ENCODE measurements around the gene HLA-DOB.

HLA-DOB gene

DNA sequence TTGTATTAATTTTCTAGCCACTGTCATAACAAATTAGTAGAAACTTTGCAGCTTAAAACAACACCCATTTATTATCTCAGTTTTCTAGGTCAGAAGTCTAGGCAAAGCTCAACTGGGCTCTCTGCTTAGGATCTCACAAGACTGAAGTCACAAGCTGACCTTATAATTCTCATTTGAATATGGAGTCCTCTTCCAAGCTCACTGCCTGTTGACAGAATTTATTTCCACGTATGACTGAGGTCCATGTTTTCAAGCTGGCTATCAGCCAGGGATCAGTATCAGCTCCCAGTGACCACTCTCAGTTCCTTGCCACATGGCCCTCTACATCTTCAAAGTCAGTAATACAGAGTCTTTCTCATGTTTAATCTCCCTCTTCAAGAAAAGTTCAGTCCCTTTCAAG, 41.7 kb downstream of the HLA-DOB start:
- H3K27ac ChIP-seq = no peak overlapping the region
- TF ChIP-seq, protein P1, sequence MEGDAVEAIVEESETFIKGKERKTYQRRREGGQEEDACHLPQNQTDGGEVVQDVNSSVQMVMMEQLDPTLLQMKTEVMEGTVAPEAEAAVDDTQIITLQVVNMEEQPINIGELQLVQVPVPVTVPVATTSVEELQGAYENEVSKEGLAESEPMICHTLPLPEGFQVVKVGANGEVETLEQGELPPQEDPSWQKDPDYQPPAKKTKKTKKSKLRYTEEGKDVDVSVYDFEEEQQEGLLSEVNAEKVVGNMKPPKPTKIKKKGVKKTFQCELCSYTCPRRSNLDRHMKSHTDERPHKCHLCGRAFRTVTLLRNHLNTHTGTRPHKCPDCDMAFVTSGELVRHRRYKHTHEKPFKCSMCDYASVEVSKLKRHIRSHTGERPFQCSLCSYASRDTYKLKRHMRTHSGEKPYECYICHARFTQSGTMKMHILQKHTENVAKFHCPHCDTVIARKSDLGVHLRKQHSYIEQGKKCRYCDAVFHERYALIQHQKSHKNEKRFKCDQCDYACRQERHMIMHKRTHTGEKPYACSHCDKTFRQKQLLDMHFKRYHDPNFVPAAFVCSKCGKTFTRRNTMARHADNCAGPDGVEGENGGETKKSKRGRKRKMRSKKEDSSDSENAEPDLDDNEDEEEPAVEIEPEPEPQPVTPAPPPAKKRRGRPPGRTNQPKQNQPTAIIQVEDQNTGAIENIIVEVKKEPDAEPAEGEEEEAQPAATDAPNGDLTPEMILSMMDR (IDR thresholded peaks at IDR 0.05) = no peak
- no peak for TF ChIP-seq ZFX (IDR thresholded peaks at IDR 0.05; ENCODE audit: borderline replicate concordance)

DNA sequence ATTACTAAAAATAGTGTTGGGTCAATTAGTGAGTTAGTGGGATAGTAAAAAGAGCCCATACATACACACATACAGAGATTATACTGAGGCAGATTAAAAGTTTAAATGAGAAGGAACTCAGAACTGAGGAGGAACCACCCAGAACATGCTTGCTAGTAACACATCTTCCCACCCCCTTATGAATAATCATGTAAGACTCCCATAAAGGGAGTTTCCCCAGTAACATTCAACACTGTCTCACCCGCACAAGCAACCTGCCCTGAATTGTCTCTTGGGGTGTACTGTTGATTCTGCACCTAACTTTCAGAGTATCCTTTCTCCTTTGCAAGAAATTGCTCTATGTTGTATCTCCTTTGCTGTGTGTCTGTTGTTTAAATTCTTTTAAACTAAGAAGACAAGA, 42.4 kb downstream of the HLA-DOB start:
- TF ChIP-seq, protein P1 (IDR thresholded peaks at IDR 0.05) = no peak
- TF ChIP-seq ZFX (IDR thresholded peaks at IDR 0.05; ENCODE audit: borderline replicate concordance) = no peak
- no peak overlapping the region for H3K27ac ChIP-seq

DNA sequence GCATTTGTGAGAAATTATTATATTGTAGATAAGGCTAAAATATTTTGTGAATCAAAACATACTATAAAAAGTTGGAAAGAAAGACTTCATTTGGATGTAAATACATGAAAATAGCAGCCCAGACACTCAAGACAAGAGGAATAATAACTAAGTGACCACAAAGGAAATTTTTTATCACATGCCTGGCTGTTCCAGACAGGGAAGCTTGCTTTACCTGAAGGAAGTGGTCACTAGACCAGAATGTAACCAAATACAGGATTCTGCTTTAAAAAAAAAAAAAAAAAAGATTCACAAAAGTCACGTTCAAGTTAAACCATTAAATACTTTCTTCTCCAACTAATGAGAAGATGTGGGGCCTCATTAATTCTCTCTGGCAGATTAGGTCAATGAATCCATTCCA, 44.1 kb downstream of the HLA-DOB start:
- no peak for TF ChIP-seq ZFX (IDR thresholded peaks at IDR 0.05; ENCODE audit: borderline replicate concordance)
- TF ChIP-seq, protein P1 (IDR thresholded peaks at IDR 0.05) = no peak
- no peak overlapping the region for H3K27ac ChIP-seq

DNA sequence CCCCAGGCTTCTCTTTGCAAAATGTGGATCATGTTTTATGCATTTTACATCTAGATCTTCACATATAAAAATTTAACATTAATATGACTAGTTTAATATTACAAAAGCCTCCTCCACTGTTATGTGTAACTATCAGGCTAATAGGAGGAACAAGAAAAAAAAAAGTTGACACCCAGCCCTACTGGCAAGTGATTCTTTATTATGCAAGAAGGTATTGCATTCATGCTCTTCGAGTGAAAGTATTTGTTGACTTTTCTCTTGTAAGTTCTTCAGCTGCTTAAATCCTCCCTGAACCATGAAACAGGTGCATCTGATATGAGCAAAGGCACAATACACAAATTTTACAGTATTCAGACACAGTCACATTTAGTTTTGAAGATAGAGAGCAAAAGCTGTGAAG, 52.8 kb downstream of the HLA-DOB start:
- no peak for TF ChIP-seq ZFX (IDR thresholded peaks at IDR 0.05; ENCODE audit: borderline replicate concordance)
- TF ChIP-seq, protein P1 (IDR thresholded peaks at IDR 0.05) = no peak

DNA sequence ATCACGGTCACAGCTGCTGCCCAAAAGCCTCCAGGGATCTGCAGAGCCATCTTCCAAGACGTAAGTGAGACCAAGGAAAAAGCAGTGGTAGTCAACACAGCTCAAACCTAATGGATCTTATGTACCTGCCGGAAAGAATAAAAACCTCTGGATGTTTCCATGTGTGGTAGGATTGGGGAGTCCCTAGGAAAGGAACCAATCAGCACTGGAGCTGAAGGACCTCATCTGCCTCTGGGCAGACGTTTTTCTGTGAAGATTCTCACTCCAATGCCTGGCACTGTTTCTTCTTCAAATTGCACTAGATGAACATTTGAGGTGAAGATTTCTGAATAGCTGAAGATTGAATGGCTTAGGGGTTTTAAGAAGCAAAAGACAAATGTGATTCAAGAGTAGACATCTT, 53.4 kb downstream of the HLA-DOB start, which contains the start of gene HLA-DQB2:
HLA-DQB2 (minus strand) TSS at position 112 of the 400 bp plus-strand sequence; CDS start at position 50, 62 bp downstream.
- H3K27ac ChIP-seq = no peak within 1 kb of the TSS
- TF ChIP-seq, protein P1 (IDR thresholded peaks at IDR 0.05) = no peak
- no peak for TF ChIP-seq ZFX (IDR thresholded peaks at IDR 0.05; ENCODE audit: borderline replicate concordance)

More for the DNA sequence above, 52.8 kb downstream of the HLA-DOB start:
- no peak overlapping the region for H3K27ac ChIP-seq
